ENCODE data around the gene TRIP6. TPM values are rescaled to one million over a fixed set of nuclear protein-coding genes. Genes with fewer than 3 reads are reported as not detected.

TRIP6 gene
- total and polyA plus RNA-seq, 2 of the 8 experiments (the other 6 are each of a cell fraction or from before 2014, with no cell fraction given): 88.4 to 103 TPM

GRCh38 chr7:100825751-100826513 lies 41.3 kb upstream of the TRIP6 start (continued):
- TF ChIP-seq CHD7 (IDR thresholded peaks at IDR 0.05; ENCODE audit: insufficient replicate concordance, low read length): no peak
- TF ChIP-seq CHD2 (IDR thresholded peaks at IDR 0.05; ENCODE audit: low read length): no peak
- TF ChIP-seq SIRT6 (IDR thresholded peaks at IDR 0.05; ENCODE audit: low read length): no peak
- TF ChIP-seq TAF7 (optimal IDR thresholded peaks at IDR 0.05; ENCODE audit: borderline replicate concordance, low read depth, low read length): no peak
- TF ChIP-seq NRF1 (IDR thresholded peaks at IDR 0.05; ENCODE audit: low read depth, low read length): no peak
- TF ChIP-seq SP2 (IDR thresholded peaks at IDR 0.05; ENCODE audit: low read length): no peak
- TF ChIP-seq TCF12 (IDR thresholded peaks at IDR 0.05; ENCODE audit: low read depth, low read length): no peak
- TF ChIP-seq SAP30 (IDR thresholded peaks at IDR 0.05; ENCODE audit: insufficient read depth, insufficient replicate concordance, low read length): peak; percentile 6
- no peak for TF ChIP-seq ATF3 (IDR thresholded peaks at IDR 0.05; ENCODE audit: insufficient read depth, low read depth, low read length)
- TF ChIP-seq JUN (IDR thresholded peaks at IDR 0.05; ENCODE audit: low read depth, low read length): no peak
